ENCODE measurements around the gene RAP1GDS1. TPM values are rescaled to one million over a fixed set of nuclear protein-coding genes. Genes with fewer than 3 reads are reported as not detected.

RAP1GDS1 gene
- total RNA-seq, 1 donor from 2014 or later = 11.1 TPM

- H3K27me3 ChIP-seq (ENCODE audit: low read depth) = no peaks in the 10 kb centered on the region
- no peak for TF ChIP-seq CTCF (IDR thresholded peaks at IDR 0.05; ENCODE audit: borderline replicate concordance)
- H3K27ac ChIP-seq (replicated peaks) = no peak overlapping the region
- H3K4me1 ChIP-seq = no peaks in the 10 kb centered on the region
- DNase-seq = no peak
- H3K36me3 ChIP-seq = no peaks in the 10 kb centered on the region
- intact Hi-C loops (cut with micrococcal nuclease) = no loop called here
- no peak overlapping the region for H3K4me3 ChIP-seq
- H3K9me3 ChIP-seq (replicated peaks) = no peaks in the 10 kb centered on the region
Measured at GRCh38 chr4:98482847-98483806, 221.9 kb downstream of the RAP1GDS1 start.

- Histone ChIP-seq H3K4me1 (no peaks in the 10 kb centered on the region), H3K9me3 (replicated peaks) (no peaks in the 10 kb centered on the region), H3K27me3 (ENCODE audit: low read depth) (no peaks in the 10 kb centered on the region), H3K27ac (replicated peaks) (no peak overlapping the region), H3K36me3 (no peaks in the 10 kb centered on the region), H3K4me3 (no peak overlapping the region)
- TF ChIP-seq CTCF (IDR thresholded peaks at IDR 0.05; ENCODE audit: borderline replicate concordance) = no peak
- intact Hi-C loops (cut with micrococcal nuclease) = no loop called here
- DNase-seq = no peak
Measured at GRCh38 chr4:98484031-98484430, 222.8 kb downstream of the RAP1GDS1 start.

- intact Hi-C loops (cut with micrococcal nuclease) = no loop called here
- no peak for TF ChIP-seq CTCF (IDR thresholded peaks at IDR 0.05; ENCODE audit: borderline replicate concordance)
Measured at GRCh38 chr4:98485816-98486345, 224.7 kb downstream of the RAP1GDS1 start.

GRCh38 chr4:98490251-98490650, 229.1 kb downstream of the RAP1GDS1 start:
- Histone ChIP-seq H3K4me1 (no peaks in the 10 kb centered on the region), H3K36me3 (no peaks in the 10 kb centered on the region), H3K9me3 (replicated peaks) (no peaks in the 10 kb centered on the region), H3K27ac (replicated peaks) (no peak overlapping the region), H3K27me3 (ENCODE audit: low read depth) (no peaks in the 10 kb centered on the region), H3K4me3 (no peak overlapping the region)
- no peak for TF ChIP-seq CTCF (IDR thresholded peaks at IDR 0.05; ENCODE audit: borderline replicate concordance)
- no peak for DNase-seq
- intact Hi-C loops (cut with micrococcal nuclease) = no loop called here

More at GRCh38 chr4:98485816-98486345, 224.7 kb downstream of the RAP1GDS1 start:
- no peaks in the 10 kb centered on the region for H3K27me3 ChIP-seq (ENCODE audit: low read depth)
- no peaks in the 10 kb centered on the region for H3K9me3 ChIP-seq (replicated peaks)
- H3K36me3 ChIP-seq = no peaks in the 10 kb centered on the region
- H3K4me1 ChIP-seq = no peaks in the 10 kb centered on the region
- no peak overlapping the region for H3K27ac ChIP-seq (replicated peaks)
- no peak for DNase-seq
- no peak overlapping the region for H3K4me3 ChIP-seq

- Histone ChIP-seq H3K4me3 (no peak overlapping the region), H3K9me3 (replicated peaks) (no peaks in the 10 kb centered on the region), H3K27ac (replicated peaks) (no peak overlapping the region), H3K36me3 (no peaks in the 10 kb centered on the region), H3K4me1 (no peaks in the 10 kb centered on the region), H3K27me3 (ENCODE audit: low read depth) (no peaks in the 10 kb centered on the region)
- no peak for TF ChIP-seq CTCF (IDR thresholded peaks at IDR 0.05; ENCODE audit: borderline replicate concordance)
- intact Hi-C loops (cut with micrococcal nuclease) = no loop called here
- DNase-seq = no peak
Measured at GRCh38 chr4:98491899-98492559, 230.8 kb downstream of the RAP1GDS1 start.
